ENCODE results near the gene PLLP.

- TF ChIP-seq CTCF (IDR thresholded peaks at IDR 0.05; ENCODE audit: borderline replicate concordance, extremely low read depth, low read length, poor library complexity, severe bottlenecking) (no peak), EZH2 (IDR thresholded peaks at IDR 0.05; ENCODE audit: borderline replicate concordance, low read depth, low read length, severe bottlenecking) (no peak)
These were observed 14.7 kb upstream of the PLLP start for GRCh38 chr16:57299009-57299718.
